Activated naive CD4-positive, alpha-beta T cell treated with anti-CD3 and anti-CD28 coated beads for 36 hours (primary cell): Measurements from ENCODE around the gene CDH22. TPM values are rescaled to one million over a fixed set of nuclear protein-coding genes. Genes with fewer than 3 reads are reported as not detected.

Source experiments
- CTCF ChIA-PET: fragments of 350-600 bp; sonication (Branson Sonifier 250); formaldehyde crosslinking; loops from one replicate; lab custom pipeline; 2021; ENCODE audit warnings: antibody characterized with exemption; lab: Charles Lee
- DNase-seq: peaks from one replicate; pipeline ENCODE4 v3.0.0-alpha.2; 2020
- H3K27ac Mint-ChIP-seq: one replicate; pipeline ENCODE4 v1.8.0; 2021; ENCODE audit warnings: mild to moderate bottlenecking, mixed read lengths
- H3K27me3 Mint-ChIP-seq: one replicate; pipeline ENCODE4 v1.8.0; 2021; ENCODE audit warnings: low read depth, mixed read lengths
- H3K36me3 Mint-ChIP-seq: one replicate; pipeline ENCODE4 v1.8.0; 2021; ENCODE audit warnings: low read depth, mixed read lengths
- H3K4me1 Mint-ChIP-seq: one replicate; pipeline ENCODE4 v1.8.0; 2021; ENCODE audit warnings: low read depth, mixed read lengths
- H3K4me3 Mint-ChIP-seq: one replicate; pipeline ENCODE4 v1.8.0; 2021; ENCODE audit warnings: mild to moderate bottlenecking, moderate library complexity, mixed read lengths
- H3K9me3 Mint-ChIP-seq: one replicate; pipeline ENCODE4 v1.8.0; 2021; ENCODE audit warnings: mixed read lengths
- intact Hi-C: fragments of 100-400 bp; cut with micrococcal nuclease; formaldehyde crosslinking; loops from one replicate; pipeline ENCODE4 v1.15.1; 2023
- total RNA-seq, 2 experiments: library from RNA; stranded (reverse); gene quantifications; one replicate each; pipeline ENCODE4 v1.2.3, GENCODE V29; 2021

The CDH22 gene
- total RNA-seq, 2 experiments from 2014 or later: 0.07 TPM; not detected in 1

GRCh38 chr20:46233701-46234100 lies 74.6 kb downstream of the CDH22 start:
- Mint-ChIP-seq H3K27me3 (peaks cover 11% of the 10 kb centered on the region), H3K36me3 (no peaks in the 10 kb centered on the region), H3K4me1 (no peaks in the 10 kb centered on the region), H3K9me3 (no peaks in the 10 kb centered on the region), H3K4me3 (no peak overlapping the region), H3K27ac (no peak overlapping the region)
- intact Hi-C loops: no loop called here
- no peak for DNase-seq
- CTCF ChIA-PET: interaction anchor here (1.0 kb wide), 1 partner anchor 211 kb away, joined by 3 read pairs; no protein-coding TSS in a partner anchor

GRCh38 chr20:46232539-46232938 lies 75.8 kb downstream of the CDH22 start:
- Mint-ChIP-seq H3K4me3 (no peak overlapping the region), H3K9me3 (no peaks in the 10 kb centered on the region), H3K36me3 (no peaks in the 10 kb centered on the region), H3K27ac (no peak overlapping the region), H3K27me3 (peaks cover 11% of the 10 kb centered on the region), H3K4me1 (no peaks in the 10 kb centered on the region)
- DNase-seq: no peak
- intact Hi-C loops: no loop called here
- CTCF ChIA-PET: no interaction called here

GRCh38 chr20:46230801-46231282 lies 77.5 kb downstream of the CDH22 start:
- no peaks in the 10 kb centered on the region for H3K4me1 Mint-ChIP-seq
- H3K27ac Mint-ChIP-seq: no peak overlapping the region
- CTCF ChIA-PET: interaction anchor here (1.1 kb wide), 1 partner anchor 8 kb away, joined by 3 read pairs; no protein-coding TSS in a partner anchor
- DNase-seq: peak; percentile 10
- no peaks in the 10 kb centered on the region for H3K9me3 Mint-ChIP-seq
- no peaks in the 10 kb centered on the region for H3K36me3 Mint-ChIP-seq
- peaks cover 20% of the 10 kb centered on the region for H3K27me3 Mint-ChIP-seq
- no peak overlapping the region for H3K4me3 Mint-ChIP-seq
- intact Hi-C loops: no loop called here

GRCh38 chr20:46230106-46230491 lies 78.2 kb downstream of the CDH22 start:
- Mint-ChIP-seq H3K9me3 (no peaks in the 10 kb centered on the region), H3K4me1 (no peaks in the 10 kb centered on the region), H3K27ac (no peak overlapping the region), H3K27me3 (peaks cover 21% of the 10 kb centered on the region), H3K4me3 (no peak overlapping the region), H3K36me3 (no peaks in the 10 kb centered on the region)
- CTCF ChIA-PET: no interaction called here
- DNase-seq: no peak
- intact Hi-C loops: no loop called here

GRCh38 chr20:46229478-46230105 lies 78.7 kb downstream of the CDH22 start:
- DNase-seq: no peak
- Mint-ChIP-seq H3K36me3 (no peaks in the 10 kb centered on the region), H3K4me1 (no peaks in the 10 kb centered on the region), H3K27me3 (peaks cover 21% of the 10 kb centered on the region), H3K9me3 (no peaks in the 10 kb centered on the region), H3K4me3 (no peak overlapping the region), H3K27ac (no peak overlapping the region)
- intact Hi-C loops: no loop called here
- CTCF ChIA-PET: no interaction called here

GRCh38 chr20:46228670-46229069 lies 79.6 kb downstream of the CDH22 start:
- H3K9me3 Mint-ChIP-seq: no peaks in the 10 kb centered on the region
- H3K36me3 Mint-ChIP-seq: no peaks in the 10 kb centered on the region
- no peaks in the 10 kb centered on the region for H3K4me1 Mint-ChIP-seq
- H3K27ac Mint-ChIP-seq: no peak overlapping the region
- no peak overlapping the region for H3K4me3 Mint-ChIP-seq
- CTCF ChIA-PET: no interaction called here
- H3K27me3 Mint-ChIP-seq: peaks cover 21% of the 10 kb centered on the region
- intact Hi-C loops: no loop called here
- no peak for DNase-seq

GRCh38 chr20:46227272-46227767 lies 81.0 kb downstream of the CDH22 start:
- H3K36me3 Mint-ChIP-seq: no peaks in the 10 kb centered on the region
- peaks cover 21% of the 10 kb centered on the region for H3K27me3 Mint-ChIP-seq
- no peaks in the 10 kb centered on the region for H3K4me1 Mint-ChIP-seq
- H3K4me3 Mint-ChIP-seq: no peak overlapping the region
- intact Hi-C loops: no loop called here
- no peak for DNase-seq
- no peak overlapping the region for H3K27ac Mint-ChIP-seq
- no peaks in the 10 kb centered on the region for H3K9me3 Mint-ChIP-seq
- CTCF ChIA-PET: no interaction called here

- intact Hi-C loops: no loop called here
- H3K36me3 Mint-ChIP-seq: no peaks in the 10 kb centered on the region
- no peak overlapping the region for H3K4me3 Mint-ChIP-seq
- no peak for DNase-seq
- no peaks in the 10 kb centered on the region for H3K9me3 Mint-ChIP-seq
- H3K27ac Mint-ChIP-seq: no peak overlapping the region
- H3K4me1 Mint-ChIP-seq: no peaks in the 10 kb centered on the region
- CTCF ChIA-PET: no interaction called here
- peaks cover 21% of the 10 kb centered on the region for H3K27me3 Mint-ChIP-seq
These were observed 81.7 kb downstream of the CDH22 start for GRCh38 chr20:46226602-46227001.

GRCh38 chr20:46222521-46223007 lies 85.7 kb downstream of the CDH22 start:
- intact Hi-C loops: no loop called here
- H3K4me3 Mint-ChIP-seq: no peak overlapping the region
- peaks cover 11% of the 10 kb centered on the region for H3K27me3 Mint-ChIP-seq
- CTCF ChIA-PET: interaction anchor here (0.9 kb wide), 1 partner anchor 9 kb away, joined by 3 read pairs; no protein-coding TSS in a partner anchor
- H3K27ac Mint-ChIP-seq: no peak overlapping the region
- no peak for DNase-seq
- H3K9me3 Mint-ChIP-seq: no peaks in the 10 kb centered on the region
- no peaks in the 10 kb centered on the region for H3K4me1 Mint-ChIP-seq
- no peaks in the 10 kb centered on the region for H3K36me3 Mint-ChIP-seq

- H3K27me3 Mint-ChIP-seq: peaks cover 4% of the 10 kb centered on the region
- CTCF ChIA-PET: no interaction called here
- intact Hi-C loops: no loop called here
- no peaks in the 10 kb centered on the region for H3K36me3 Mint-ChIP-seq
- H3K4me1 Mint-ChIP-seq: no peaks in the 10 kb centered on the region
- DNase-seq: no peak
- H3K4me3 Mint-ChIP-seq: no peak overlapping the region
- H3K9me3 Mint-ChIP-seq: no peaks in the 10 kb centered on the region
- H3K27ac Mint-ChIP-seq: no peak overlapping the region
These were observed 87.0 kb downstream of the CDH22 start for GRCh38 chr20:46221256-46221833.

GRCh38 chr20:46220455-46221207 lies 87.7 kb downstream of the CDH22 start:
- Mint-ChIP-seq H3K4me3 (no peak overlapping the region), H3K27me3 (no peaks in the 10 kb centered on the region), H3K4me1 (no peaks in the 10 kb centered on the region), H3K9me3 (no peaks in the 10 kb centered on the region), H3K36me3 (no peaks in the 10 kb centered on the region), H3K27ac (no peak overlapping the region)
- CTCF ChIA-PET: no interaction called here
- intact Hi-C loops: no loop called here
- DNase-seq: no peak

- Mint-ChIP-seq H3K27me3 (peaks cover 2% of the 10 kb centered on the region), H3K4me3 (no peak overlapping the region), H3K36me3 (no peaks in the 10 kb centered on the region), H3K27ac (no peak overlapping the region), H3K9me3 (no peaks in the 10 kb centered on the region), H3K4me1 (no peaks in the 10 kb centered on the region)
- no peak for DNase-seq
- intact Hi-C loops: no loop called here
- CTCF ChIA-PET: no interaction called here
These were observed 88.4 kb downstream of the CDH22 start for GRCh38 chr20:46219920-46220319.
